Transverse colon (tissue), 4 donors: ENCODE measurements around the gene SAT2. TPM values are rescaled to one million over a fixed set of nuclear protein-coding genes. Genes with fewer than 3 reads are reported as not detected.

ENCODE experiments used
- DNase-seq: peaks from one replicate; pipeline ENCODE4 v3.0.0-alpha.2; 2019
- H3K27ac ChIP-seq, 4 donors: fragments of 200-600 bp; sonication (generic); 2 replicates each; pipeline ENCODE4 v1.5.1; 2016 to 2018; ENCODE audit warnings: inconsistent platforms in 4 of 4
- H3K27me3 ChIP-seq: fragments of 200-600 bp; sonication (generic); 2 replicates; pipeline ENCODE4 v1.5.1; 2017; ENCODE audit warnings: inconsistent platforms
- H3K36me3 ChIP-seq, 4 donors: fragments of 200-600 bp; sonication (generic); 2 replicates each; pipeline ENCODE4 v1.5.1; 2017 to 2019; ENCODE audit warnings: inconsistent platforms in 4 of 4
- H3K4me1 ChIP-seq, 4 donors: fragments of 200-600 bp; sonication (generic); 2 replicates each; pipeline ENCODE4 v1.5.1; 2017 to 2020; ENCODE audit warnings: inconsistent platforms in 4 of 4
- H3K4me3 ChIP-seq, 4 donors: fragments of 200-600 bp; sonication (generic); 1 replicate in 1 of 4; 2 replicates in 3 of 4; pipeline versions ENCODE4 v1.5.1 to v1.6.1; 2017 to 2019; ENCODE audit warnings: inconsistent platforms in 4 of 4
- H3K9me3 ChIP-seq, 2 donors: fragments of 200-600 bp; sonication (generic); 2 replicates each; pipeline ENCODE4 v1.5.1; 2017 to 2019; ENCODE audit warnings: inconsistent platforms in 2 of 2
- EP300 ChIP-seq: sonication (generic); formaldehyde crosslinking; IDR thresholded peaks from one replicate; pipeline ENCODE4 v1.6.1; 2017; ENCODE audit warnings: antibody characterized with exemption, low read depth
- POLR2A ChIP-seq: fragments of 450-650 bp; IDR thresholded peaks from one replicate; pipeline ENCODE4 v1.6.1; 2016; ENCODE audit warnings: antibody characterized with exemption, mild to moderate bottlenecking, moderate library complexity
- POLR2AphosphoS5 ChIP-seq, 3 donors: sonication (generic); formaldehyde crosslinking; IDR thresholded peaks; one replicate each; pipeline ENCODE4 v1.6.1; 2016; ENCODE audit warnings: antibody characterized with exemption in 3 of 3
- WGBS, 2 donors: methylation state at CpG; one replicate each; pipeline ENCODE4 v1.1.5; 2018; ENCODE audit warnings: low coverage in 1 of 2; 5-methylcytosine and 5-hydroxymethylcytosine counted together
- in situ Hi-C, 4 donors: fragments of 200-750 bp; cut with MboI; loops; one replicate each; pipeline versions ENCODE4 v1.15.0 to v1.15.1; 2017; ENCODE audit warnings: low sequenced_read_pairs in 3 of 4, low pct_ligation_motif_present in 1 of 4, low pct_unique_long_range_greater_than_20kb in 1 of 4
- intact Hi-C: fragments of 100-400 bp; cut with DNase I; formaldehyde crosslinking; loops from one replicate; pipeline ENCODE4 v1.15.1; 2023; ENCODE audit warnings: low total_unique reads
- total RNA-seq, 4 donors: library from RNA; depleted of rRNA; stranded (reverse); fragments of >200 nt; gene quantifications; one replicate each; pipeline ENCODE4 v1.1.0, GENCODE V29; 2016
- TF ChIP-seq, protein P1 (sequence below), 5 experiments: fragments of 200-600 bp in 3 of 5; fragments of 450-650 bp in 2 of 5; sonication (generic) in 3 of 5; IDR thresholded peaks; 1 replicate in 2 of 5; 2 replicates in 3 of 5; pipeline ENCODE4 v1.5.1; 2016 to 2017; ENCODE audit warnings: antibody characterized with exemption in 5 of 5, inconsistent platforms in 3 of 5, mild to moderate bottlenecking in 2 of 5, moderate library complexity in 1 of 5

SAT2 gene
- total RNA-seq, 4 donors from 2014 or later = 21.7 to 106 (median 67.7) TPM

DNA sequence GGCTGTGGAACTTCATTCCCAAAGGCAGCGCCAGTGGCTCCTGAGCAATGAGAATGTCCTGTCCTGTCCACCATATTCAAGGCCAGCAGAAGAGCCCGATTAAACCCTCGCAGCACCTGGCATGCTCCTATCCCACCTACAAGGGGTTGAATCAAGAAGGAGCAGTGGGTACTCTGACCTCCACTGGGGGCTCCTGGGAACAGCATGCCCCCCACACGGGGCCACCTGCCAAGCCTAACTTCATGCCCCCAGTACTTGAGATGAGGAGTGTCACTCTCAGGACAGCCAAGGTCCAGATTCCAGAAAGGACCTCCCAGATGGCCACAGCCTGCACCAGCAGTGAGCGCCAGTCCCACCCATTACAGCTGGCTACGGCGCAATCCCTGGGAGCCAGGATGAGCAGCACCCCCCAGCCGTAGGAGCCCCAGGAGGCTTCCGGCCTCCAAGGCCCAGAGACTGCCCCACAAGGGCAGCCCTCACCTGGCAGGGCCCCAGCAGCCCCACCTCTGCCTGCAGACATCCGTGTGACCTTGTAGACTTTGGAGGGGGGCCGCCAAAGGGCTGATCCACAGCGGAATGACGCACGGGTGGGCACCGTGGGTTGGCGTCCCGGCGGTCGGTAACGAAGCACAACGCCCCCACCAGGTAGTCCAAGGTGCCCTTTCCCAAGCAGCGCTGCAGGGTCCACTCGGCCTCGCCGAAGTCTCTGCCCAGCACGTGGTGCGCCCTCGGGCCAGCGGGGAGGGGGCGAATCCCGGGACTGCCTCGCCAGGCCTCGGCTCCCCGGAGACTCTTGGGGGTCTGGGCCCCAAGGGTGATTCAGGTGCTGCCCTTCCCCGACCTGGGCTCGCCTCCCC, 45.0 kb downstream of the SAT2 start:
- H3K27me3 ChIP-seq = no peaks in the 10 kb centered on the region

DNA sequence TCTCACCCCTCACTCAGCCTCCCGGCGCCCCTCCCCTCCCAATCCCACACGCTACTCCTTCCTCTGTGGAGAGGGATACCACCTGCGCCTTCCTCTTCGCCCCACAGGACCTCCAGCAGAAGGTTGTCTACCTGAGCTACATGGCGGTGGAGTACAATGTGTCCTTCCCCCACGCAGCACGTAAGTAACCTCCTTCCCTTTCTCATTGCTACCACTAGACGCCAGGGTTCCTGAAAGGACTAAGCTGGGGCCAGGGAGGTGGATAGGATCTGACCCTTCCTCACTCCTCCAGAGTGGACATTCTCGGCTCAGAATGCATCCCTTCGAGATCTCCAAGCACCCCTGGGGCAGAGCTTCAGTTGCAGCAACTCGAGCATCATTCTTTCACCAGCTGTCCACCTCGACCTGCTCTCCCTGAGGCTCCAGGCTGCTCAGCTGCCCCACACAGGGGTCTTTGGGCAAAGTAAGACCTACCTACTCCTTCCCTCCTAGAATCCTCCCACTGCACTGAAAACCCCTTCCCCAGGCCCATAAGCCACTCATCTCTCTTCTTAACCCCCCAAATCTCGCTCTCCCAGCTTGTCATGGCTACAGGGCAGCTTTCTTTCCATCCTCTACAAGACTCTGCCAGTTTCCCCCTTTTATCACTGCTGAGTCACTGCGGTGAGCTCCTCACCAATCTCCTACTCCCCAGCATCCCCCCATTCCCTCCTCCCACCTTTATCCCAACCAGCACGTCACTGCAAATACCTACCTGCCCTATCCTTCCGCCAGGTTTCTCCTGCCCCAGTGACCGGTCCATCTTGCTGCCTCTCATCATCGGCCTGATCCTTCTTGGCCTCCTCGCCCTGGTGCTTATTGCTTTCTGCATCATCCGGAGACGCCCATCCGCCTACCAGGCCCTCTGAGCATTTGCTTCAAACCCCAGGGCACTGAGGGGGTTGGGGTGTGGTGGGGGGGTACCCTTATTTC, 46.7 kb downstream of the SAT2 start:
- H3K27me3 ChIP-seq = no peaks in the 10 kb centered on the region
- no peaks in the 10 kb centered on the region for H3K9me3 ChIP-seq
- peaks cover 35 to 72% (median 51%) of the 10 kb centered on the region in 4 donors for H3K4me1 ChIP-seq
- TF ChIP-seq POLR2A (no peak), POLR2AphosphoS5 (IDR thresholded peaks at IDR 0.05) (no peak), EP300 (no peak)
- TF ChIP-seq, protein P1, sequence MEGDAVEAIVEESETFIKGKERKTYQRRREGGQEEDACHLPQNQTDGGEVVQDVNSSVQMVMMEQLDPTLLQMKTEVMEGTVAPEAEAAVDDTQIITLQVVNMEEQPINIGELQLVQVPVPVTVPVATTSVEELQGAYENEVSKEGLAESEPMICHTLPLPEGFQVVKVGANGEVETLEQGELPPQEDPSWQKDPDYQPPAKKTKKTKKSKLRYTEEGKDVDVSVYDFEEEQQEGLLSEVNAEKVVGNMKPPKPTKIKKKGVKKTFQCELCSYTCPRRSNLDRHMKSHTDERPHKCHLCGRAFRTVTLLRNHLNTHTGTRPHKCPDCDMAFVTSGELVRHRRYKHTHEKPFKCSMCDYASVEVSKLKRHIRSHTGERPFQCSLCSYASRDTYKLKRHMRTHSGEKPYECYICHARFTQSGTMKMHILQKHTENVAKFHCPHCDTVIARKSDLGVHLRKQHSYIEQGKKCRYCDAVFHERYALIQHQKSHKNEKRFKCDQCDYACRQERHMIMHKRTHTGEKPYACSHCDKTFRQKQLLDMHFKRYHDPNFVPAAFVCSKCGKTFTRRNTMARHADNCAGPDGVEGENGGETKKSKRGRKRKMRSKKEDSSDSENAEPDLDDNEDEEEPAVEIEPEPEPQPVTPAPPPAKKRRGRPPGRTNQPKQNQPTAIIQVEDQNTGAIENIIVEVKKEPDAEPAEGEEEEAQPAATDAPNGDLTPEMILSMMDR (IDR thresholded peaks at IDR 0.05) = no peak
- H3K27ac ChIP-seq = peak overlapping the region; percentile 89 to 91 (median 90)
- in situ Hi-C loops = no loop called here
- peaks cover 0 to 31% (median 16%) of the 10 kb centered on the region in 4 donors for H3K36me3 ChIP-seq
- intact Hi-C loops = loop anchor here (10.0 kb wide), 1 partner anchor 536 kb away; the partner anchor contains the start of gene SLC16A11
- DNase-seq = no peak
- H3K4me3 ChIP-seq = peak overlapping the region in 1 of 4 donors; percentile 38
- WGBS, 2 donors = 81 to 90% methylated on average over 8 to 23 of the region's 23 CpGs

More for the DNA sequence above, 45.0 kb downstream of the SAT2 start:
- peaks cover 35 to 70% (median 48%) of the 10 kb centered on the region in 4 donors for H3K4me1 ChIP-seq
- 87% methylated on average over 31 of the region's 36 CpGs; no CpG with 5 or more reads in 1 of the 2 donors for WGBS, 2 donors
- TF ChIP-seq EP300 (no peak), POLR2AphosphoS5 (IDR thresholded peaks at IDR 0.05) (no peak), POLR2A (no peak)
- TF ChIP-seq, protein P1 (IDR thresholded peaks at IDR 0.05) = no peak
- H3K9me3 ChIP-seq = no peaks in the 10 kb centered on the region
- H3K4me3 ChIP-seq = peak overlapping the region in 3 of 4 donors; percentile 41 to 67 (median 55)
- peak; percentile 24 for DNase-seq
- H3K36me3 ChIP-seq = peaks cover 0 to 14% (median 8%) of the 10 kb centered on the region in 4 donors
- peak overlapping the region; percentile 89 to 91 (median 90) for H3K27ac ChIP-seq
- in situ Hi-C loops = no loop called here
- intact Hi-C loops = loop anchor here (10.0 kb wide), 1 partner anchor 538 kb away; the partner anchor contains the start of gene SLC16A11

DNA sequence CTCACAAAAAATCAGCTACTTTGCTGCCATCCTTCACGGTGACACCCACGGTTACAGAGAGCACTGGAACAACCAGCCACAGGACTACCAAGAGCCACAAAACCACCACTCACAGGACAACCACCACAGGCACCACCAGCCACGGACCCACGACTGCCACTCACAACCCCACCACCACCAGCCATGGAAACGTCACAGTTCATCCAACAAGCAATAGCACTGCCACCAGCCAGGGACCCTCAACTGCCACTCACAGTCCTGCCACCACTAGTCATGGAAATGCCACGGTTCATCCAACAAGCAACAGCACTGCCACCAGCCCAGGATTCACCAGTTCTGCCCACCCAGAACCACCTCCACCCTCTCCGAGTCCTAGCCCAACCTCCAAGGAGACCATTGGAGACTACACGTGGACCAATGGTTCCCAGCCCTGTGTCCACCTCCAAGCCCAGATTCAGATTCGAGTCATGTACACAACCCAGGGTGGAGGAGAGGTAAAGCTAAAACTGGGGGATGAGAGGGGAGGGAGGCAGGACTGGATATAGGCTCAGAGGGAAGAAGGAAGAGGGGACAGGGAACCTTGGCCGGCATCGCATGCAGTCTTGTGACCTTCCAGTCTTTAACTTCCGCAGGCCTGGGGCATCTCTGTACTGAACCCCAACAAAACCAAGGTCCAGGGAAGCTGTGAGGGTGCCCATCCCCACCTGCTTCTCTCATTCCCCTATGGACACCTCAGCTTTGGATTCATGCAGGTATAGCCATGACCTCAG, 47.6 kb downstream of the SAT2 start:
- in situ Hi-C loops = no loop called here
- Histone ChIP-seq H3K9me3 (no peaks in the 10 kb centered on the region), H3K27ac (peak overlapping the region; percentile 89 to 91 (median 90)), H3K4me3 (peak overlapping the region in 2 of 4 donors; percentile 1 to 38), H3K36me3 (peaks cover 0 to 40% (median 20%) of the 10 kb centered on the region in 4 donors), H3K27me3 (no peaks in the 10 kb centered on the region), H3K4me1 (peaks cover 41 to 74% (median 53%) of the 10 kb centered on the region in 4 donors)
- WGBS, 2 donors = 60 to 62% methylated on average over 1 to 12 of the region's 12 CpGs
- no peak for TF ChIP-seq POLR2AphosphoS5 (IDR thresholded peaks at IDR 0.05)
- no peak for TF ChIP-seq EP300
- TF ChIP-seq, protein P1 (IDR thresholded peaks at IDR 0.05) = no peak
- no peak for TF ChIP-seq POLR2A
- no peak for DNase-seq
- intact Hi-C loops = loop anchor here (10.0 kb wide), 1 partner anchor 535 kb away; the partner anchor contains the start of gene SLC16A11
